ENCODE measurements around the gene ZNF787.

GRCh38 chr19:56105090-56105701 lies 15.9 kb downstream of the ZNF787 start:
- no peak for TF ChIP-seq EZH2 (IDR thresholded peaks at IDR 0.05; ENCODE audit: borderline replicate concordance, low read depth, low read length, poor library complexity, severe bottlenecking)
- TF ChIP-seq, protein P1, sequence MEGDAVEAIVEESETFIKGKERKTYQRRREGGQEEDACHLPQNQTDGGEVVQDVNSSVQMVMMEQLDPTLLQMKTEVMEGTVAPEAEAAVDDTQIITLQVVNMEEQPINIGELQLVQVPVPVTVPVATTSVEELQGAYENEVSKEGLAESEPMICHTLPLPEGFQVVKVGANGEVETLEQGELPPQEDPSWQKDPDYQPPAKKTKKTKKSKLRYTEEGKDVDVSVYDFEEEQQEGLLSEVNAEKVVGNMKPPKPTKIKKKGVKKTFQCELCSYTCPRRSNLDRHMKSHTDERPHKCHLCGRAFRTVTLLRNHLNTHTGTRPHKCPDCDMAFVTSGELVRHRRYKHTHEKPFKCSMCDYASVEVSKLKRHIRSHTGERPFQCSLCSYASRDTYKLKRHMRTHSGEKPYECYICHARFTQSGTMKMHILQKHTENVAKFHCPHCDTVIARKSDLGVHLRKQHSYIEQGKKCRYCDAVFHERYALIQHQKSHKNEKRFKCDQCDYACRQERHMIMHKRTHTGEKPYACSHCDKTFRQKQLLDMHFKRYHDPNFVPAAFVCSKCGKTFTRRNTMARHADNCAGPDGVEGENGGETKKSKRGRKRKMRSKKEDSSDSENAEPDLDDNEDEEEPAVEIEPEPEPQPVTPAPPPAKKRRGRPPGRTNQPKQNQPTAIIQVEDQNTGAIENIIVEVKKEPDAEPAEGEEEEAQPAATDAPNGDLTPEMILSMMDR (conservative IDR thresholded peaks at IDR 0.05; ENCODE audit: low read depth, low read length): peak; percentile 81
